Loucy (cell line): ENCODE measurements around the gene ERBIN.

Experiments used
- CTCF ChIP-seq: fragments of 200-600 bp; sonication (generic); conservative IDR thresholded peaks from 2 replicates; pipeline ENCODE4 v1.5.1; 2014; ENCODE audit warnings: mild to moderate bottlenecking, antibody characterized with exemption, low read length
- EZH2phosphoT487 ChIP-seq: fragments of 200-600 bp; IDR thresholded peaks from 2 replicates; pipeline ENCODE4 v1.6.1; 2018; ENCODE audit warnings: antibody characterized with exemption, mild to moderate bottlenecking, moderate library complexity, borderline replicate concordance

DNA sequence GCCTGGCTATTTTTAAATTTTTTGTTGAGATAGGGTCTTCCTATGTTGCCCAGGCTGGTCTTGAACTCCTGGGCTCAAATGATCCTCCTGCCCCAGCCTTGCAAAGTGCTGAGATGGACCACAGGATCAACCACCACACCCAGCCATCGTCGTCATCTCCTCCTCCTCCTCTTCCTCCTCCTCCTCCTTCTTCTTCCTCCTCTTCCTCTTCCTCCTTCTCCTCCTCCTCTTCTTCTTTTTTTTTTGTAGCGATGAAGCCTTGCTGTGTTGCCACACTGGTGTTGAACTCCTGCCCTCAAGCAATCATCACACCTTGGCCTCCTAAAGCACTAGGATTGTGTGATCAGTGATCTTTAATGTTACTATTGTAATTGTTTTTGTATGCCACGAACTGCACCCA lies 49.4 kb upstream of the ERBIN start:
- TF ChIP-seq CTCF (no peak), EZH2phosphoT487 (no peak)
